GM19372 (cell line): ENCODE data around the gene RNF208.

ENCODE experiments used
- ATAC-seq: cut with Tn5 transposase; IDR thresholded peaks from one replicate; pipeline ENCODE4 v1.9.1; 2021; ENCODE audit warnings: mild to moderate bottlenecking, low read depth, moderate library complexity; ENCODE audit not compliant: unreplicated experiment

Gene RNF208

GRCh38 chr9:137178201-137178938 is 43.7 kb downstream of the RNF208 start:
- ATAC-seq: no peak

- ATAC-seq: no peak
These were observed 45.5 kb downstream of the RNF208 start for GRCh38 chr9:137176302-137177182.

- ATAC-seq: no peak
These were observed 46.6 kb downstream of the RNF208 start for GRCh38 chr9:137175345-137175961.

GRCh38 chr9:137174722-137175293 is 47.2 kb downstream of the RNF208 start:
- ATAC-seq: no peak

GRCh38 chr9:137173796-137174664 is 48.0 kb downstream of the RNF208 start:
- ATAC-seq: no peak

- ATAC-seq: no peak
These were observed 48.9 kb downstream of the RNF208 start for GRCh38 chr9:137172901-137173795.

GRCh38 chr9:137171149-137171900 is 50.7 kb downstream of the RNF208 start:
- ATAC-seq: no peak

- ATAC-seq: no peak
These were observed 51.4 kb downstream of the RNF208 start for GRCh38 chr9:137170486-137171148.
